DOHH2 (cell line): ENCODE measurements around the gene MPND.

Experiments
- EZH2phosphoT487 ChIP-seq: fragments of 200-600 bp; sonication (generic); IDR thresholded peaks from 2 replicates; pipeline ENCODE4 v1.6.1; 2017; ENCODE audit warnings: borderline replicate concordance, mild to moderate bottlenecking, antibody characterized with exemption, low read length, moderate library complexity, mixed read lengths
- TF ChIP-seq, protein P1 (sequence below): fragments of 200-600 bp; sonication (generic); IDR thresholded peaks from one replicate; pipeline ENCODE4 v1.5.1; 2014; ENCODE audit warnings: antibody characterized with exemption, mild to moderate bottlenecking, low read depth, low read length; ENCODE audit not compliant: poor library complexity, severe bottlenecking

DNA sequence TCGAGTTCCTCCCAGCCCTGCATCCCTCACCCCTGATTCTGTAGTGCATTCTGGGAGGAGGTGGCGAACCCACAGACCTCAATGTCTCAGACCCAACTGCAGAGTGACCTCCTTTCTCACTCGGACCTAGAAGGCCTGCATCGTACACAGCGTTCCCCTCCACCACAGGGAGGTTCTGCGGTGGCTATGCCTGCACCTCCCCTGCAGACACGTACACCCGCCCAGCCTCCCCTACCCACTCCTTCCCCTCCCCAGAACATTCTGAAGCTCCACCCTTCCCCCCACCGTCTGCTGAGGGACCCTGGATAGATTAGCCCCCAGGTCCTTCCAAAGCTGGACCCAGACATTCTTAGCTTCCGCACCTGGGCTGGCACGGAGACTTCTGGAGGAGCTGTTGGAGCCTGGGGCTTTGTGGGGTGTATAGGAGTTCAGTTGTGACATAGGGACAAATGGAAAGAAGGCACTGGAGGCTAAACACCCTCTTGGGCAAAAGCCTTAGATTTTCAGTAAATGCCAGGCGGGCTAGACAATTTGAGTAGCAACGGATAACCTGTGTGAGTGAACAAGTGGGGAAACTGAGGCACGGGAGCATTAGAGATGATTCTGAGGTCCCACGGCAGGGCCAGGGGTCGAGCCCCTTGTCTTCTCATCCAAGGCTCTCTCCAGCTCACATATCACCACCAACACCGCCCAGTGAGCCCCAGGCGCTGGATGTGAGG is 39.4 kb upstream of the MPND start:
- TF ChIP-seq, protein P1, sequence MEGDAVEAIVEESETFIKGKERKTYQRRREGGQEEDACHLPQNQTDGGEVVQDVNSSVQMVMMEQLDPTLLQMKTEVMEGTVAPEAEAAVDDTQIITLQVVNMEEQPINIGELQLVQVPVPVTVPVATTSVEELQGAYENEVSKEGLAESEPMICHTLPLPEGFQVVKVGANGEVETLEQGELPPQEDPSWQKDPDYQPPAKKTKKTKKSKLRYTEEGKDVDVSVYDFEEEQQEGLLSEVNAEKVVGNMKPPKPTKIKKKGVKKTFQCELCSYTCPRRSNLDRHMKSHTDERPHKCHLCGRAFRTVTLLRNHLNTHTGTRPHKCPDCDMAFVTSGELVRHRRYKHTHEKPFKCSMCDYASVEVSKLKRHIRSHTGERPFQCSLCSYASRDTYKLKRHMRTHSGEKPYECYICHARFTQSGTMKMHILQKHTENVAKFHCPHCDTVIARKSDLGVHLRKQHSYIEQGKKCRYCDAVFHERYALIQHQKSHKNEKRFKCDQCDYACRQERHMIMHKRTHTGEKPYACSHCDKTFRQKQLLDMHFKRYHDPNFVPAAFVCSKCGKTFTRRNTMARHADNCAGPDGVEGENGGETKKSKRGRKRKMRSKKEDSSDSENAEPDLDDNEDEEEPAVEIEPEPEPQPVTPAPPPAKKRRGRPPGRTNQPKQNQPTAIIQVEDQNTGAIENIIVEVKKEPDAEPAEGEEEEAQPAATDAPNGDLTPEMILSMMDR, result no peak
- TF ChIP-seq EZH2phosphoT487, result no peak
